Activated CD8-positive, alpha-beta T cell treated with anti-CD3 and anti-CD28 coated beads for 36 hours (primary cell): ENCODE measurements around the gene RSRP1. TPM values are rescaled to one million over a fixed set of nuclear protein-coding genes. Genes with fewer than 3 reads are reported as not detected.

Source experiments
- ATAC-seq: fragments of 200-7000 bp; cut with Tn5 transposase; one replicate; pipeline ENCODE4 v1.10.0; 2021; ENCODE audit warnings: mild to moderate bottlenecking, moderate library complexity
- CTCF ChIA-PET: fragments of 350-600 bp; sonication (Branson Sonifier 250); formaldehyde crosslinking; loops from one replicate; lab custom pipeline; 2021; ENCODE audit warnings: antibody characterized with exemption; lab: Charles Lee
- POLR2A ChIA-PET: fragments of 350-600 bp; sonication (Branson Sonifier 250); formaldehyde crosslinking; loops from one replicate; lab custom pipeline; 2021; ENCODE audit warnings: antibody characterized with exemption; lab: Charles Lee
- DNase-seq: peaks from one replicate; pipeline ENCODE4 v3.0.0-alpha.2; 2020
- H3K27ac Mint-ChIP-seq: one replicate; pipeline ENCODE4 v1.8.0; 2021; ENCODE audit warnings: mild to moderate bottlenecking, mixed read lengths
- H3K27me3 Mint-ChIP-seq: one replicate; pipeline ENCODE4 v1.8.0; 2021; ENCODE audit warnings: mixed read lengths
- H3K36me3 Mint-ChIP-seq: one replicate; pipeline ENCODE4 v1.8.0; 2021; ENCODE audit warnings: low read depth, mixed read lengths
- H3K4me1 Mint-ChIP-seq: one replicate; pipeline ENCODE4 v1.8.0; 2021; ENCODE audit warnings: low read depth, mixed read lengths
- H3K4me3 Mint-ChIP-seq: one replicate; pipeline ENCODE4 v1.8.0; 2021; ENCODE audit warnings: mild to moderate bottlenecking, moderate library complexity, mixed read lengths
- H3K9me3 Mint-ChIP-seq: one replicate; pipeline ENCODE4 v1.8.0; 2021; ENCODE audit warnings: mixed read lengths
- intact Hi-C: fragments of 100-400 bp; cut with micrococcal nuclease; formaldehyde crosslinking; loops from one replicate; pipeline ENCODE4 v1.10.0; 2022
- total RNA-seq, 2 experiments: library from RNA; stranded (reverse); gene quantifications; one replicate each; pipeline ENCODE4 v1.2.3, GENCODE V29; 2021
- TF ChIP-seq, protein P1 (sequence below): fragments of 200-600 bp; IDR thresholded peaks from one replicate; pipeline ENCODE4 v1.8.0; 2022; ENCODE audit warnings: antibody characterized with exemption, mild to moderate bottlenecking

RSRP1 gene
- total RNA-seq, 2 experiments from 2014 or later, result 124 to 139 TPM

DNA sequence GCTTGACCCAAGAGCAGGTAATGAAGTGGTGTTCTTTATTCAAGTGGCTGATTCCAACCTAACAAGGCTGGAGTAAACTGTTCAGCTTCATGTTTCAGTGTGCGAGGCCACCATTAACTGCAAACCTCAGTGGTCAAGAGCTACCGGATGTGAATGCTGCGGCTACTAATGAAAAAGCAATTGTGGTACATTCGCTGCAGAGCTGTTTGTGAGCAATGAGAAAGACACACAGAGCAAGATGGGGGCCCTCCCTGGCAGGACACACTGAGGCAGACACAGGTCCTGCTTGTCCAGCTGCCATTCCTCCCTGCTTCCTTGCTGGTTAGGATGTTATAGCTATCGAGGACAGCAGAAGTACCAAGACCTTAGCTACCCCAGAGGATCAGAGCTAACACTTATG, 41.1 kb downstream of the RSRP1 start:
- peaks cover 6% of the 10 kb centered on the region for H3K27me3 Mint-ChIP-seq
- H3K4me1 Mint-ChIP-seq, result no peaks in the 10 kb centered on the region
- ChIA-PET CTCF (interaction anchor here (0.7 to 4.8 kb wide), 20 partner anchors 9 to 523 kb away, joined by 3 to 73 read pairs (median 6); no protein-coding TSS in a partner anchor), POLR2A (interaction anchor here (0.9 to 1.5 kb wide), 3 partner anchors 9 to 294 kb away, joined by 3 to 4 read pairs (median 3); no protein-coding TSS in a partner anchor)
- DNase-seq (no peak), ATAC-seq (no peak)
- TF ChIP-seq, protein P1, sequence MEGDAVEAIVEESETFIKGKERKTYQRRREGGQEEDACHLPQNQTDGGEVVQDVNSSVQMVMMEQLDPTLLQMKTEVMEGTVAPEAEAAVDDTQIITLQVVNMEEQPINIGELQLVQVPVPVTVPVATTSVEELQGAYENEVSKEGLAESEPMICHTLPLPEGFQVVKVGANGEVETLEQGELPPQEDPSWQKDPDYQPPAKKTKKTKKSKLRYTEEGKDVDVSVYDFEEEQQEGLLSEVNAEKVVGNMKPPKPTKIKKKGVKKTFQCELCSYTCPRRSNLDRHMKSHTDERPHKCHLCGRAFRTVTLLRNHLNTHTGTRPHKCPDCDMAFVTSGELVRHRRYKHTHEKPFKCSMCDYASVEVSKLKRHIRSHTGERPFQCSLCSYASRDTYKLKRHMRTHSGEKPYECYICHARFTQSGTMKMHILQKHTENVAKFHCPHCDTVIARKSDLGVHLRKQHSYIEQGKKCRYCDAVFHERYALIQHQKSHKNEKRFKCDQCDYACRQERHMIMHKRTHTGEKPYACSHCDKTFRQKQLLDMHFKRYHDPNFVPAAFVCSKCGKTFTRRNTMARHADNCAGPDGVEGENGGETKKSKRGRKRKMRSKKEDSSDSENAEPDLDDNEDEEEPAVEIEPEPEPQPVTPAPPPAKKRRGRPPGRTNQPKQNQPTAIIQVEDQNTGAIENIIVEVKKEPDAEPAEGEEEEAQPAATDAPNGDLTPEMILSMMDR, result no peak
- intact Hi-C loops, result no loop called here
- no peak overlapping the region for H3K4me3 Mint-ChIP-seq
- no peaks in the 10 kb centered on the region for H3K9me3 Mint-ChIP-seq
- no peaks in the 10 kb centered on the region for H3K36me3 Mint-ChIP-seq
- H3K27ac Mint-ChIP-seq, result no peak overlapping the region

- Mint-ChIP-seq H3K27me3 (peaks cover 6% of the 10 kb centered on the region), H3K36me3 (no peaks in the 10 kb centered on the region), H3K27ac (no peak overlapping the region), H3K4me3 (no peak overlapping the region), H3K9me3 (no peaks in the 10 kb centered on the region), H3K4me1 (no peaks in the 10 kb centered on the region)
- ATAC-seq (no peak), DNase-seq (no peak)
- ChIA-PET CTCF (interaction anchor here (0.7 to 4.8 kb wide), 38 partner anchors 9 to 763 kb away, joined by 3 to 73 read pairs (median 4); no protein-coding TSS in a partner anchor), POLR2A (interaction anchor here (1.2 to 1.5 kb wide), 2 partner anchors 28 to 294 kb away, joined by 3 read pairs; no protein-coding TSS in a partner anchor)
- TF ChIP-seq, protein P1, result no peak
- intact Hi-C loops, result no loop called here
Observed at GRCh38 chr1:25205786-25206185, 41.5 kb downstream of the RSRP1 start.

GRCh38 chr1:25204797-25205480, 42.3 kb downstream of the RSRP1 start:
- Mint-ChIP-seq H3K4me3 (no peak overlapping the region), H3K27me3 (peaks cover 4% of the 10 kb centered on the region), H3K4me1 (no peaks in the 10 kb centered on the region), H3K9me3 (no peaks in the 10 kb centered on the region), H3K36me3 (no peaks in the 10 kb centered on the region), H3K27ac (no peak overlapping the region)
- ChIA-PET POLR2A (interaction anchor here (0.8 to 1.2 kb wide), 4 partner anchors 11 to 103 kb away, joined by 3 to 4 read pairs (median 3); no protein-coding TSS in a partner anchor), CTCF (interaction anchor here (0.6 to 4.8 kb wide), 48 partner anchors 9 to 1000 kb away, joined by 3 to 73 read pairs (median 4); partner anchors contain the start of genes RSRP1 and SYF2)
- DNase-seq, result peak; percentile 26
- peak; percentile 73 for ATAC-seq
- TF ChIP-seq, protein P1, result peak; percentile 87
- intact Hi-C loops, result loop anchor here (5.0 kb wide), 1 partner anchor 358 kb away; no protein-coding TSS in a partner anchor

DNA sequence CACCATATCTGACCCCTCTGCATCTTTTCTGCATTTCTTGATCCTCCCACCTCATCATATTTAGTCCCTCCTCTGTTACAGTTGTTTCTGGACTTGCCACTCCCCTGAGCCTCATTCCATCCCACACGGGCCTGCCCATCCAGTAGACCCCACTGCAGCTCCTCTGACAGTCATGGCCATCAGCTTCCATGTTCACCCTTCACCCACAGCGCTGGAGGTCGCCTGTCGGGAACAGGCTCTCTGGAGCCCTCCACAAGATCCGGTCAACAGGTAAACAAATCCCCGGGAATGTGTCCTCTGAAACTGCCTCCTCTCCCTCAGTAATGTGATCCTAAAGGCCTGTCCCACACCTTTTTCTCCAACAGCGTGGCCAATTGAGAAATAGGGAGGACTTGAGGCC, 46.2 kb downstream of the RSRP1 start:
- Mint-ChIP-seq H3K4me1 (peaks cover 12% of the 10 kb centered on the region), H3K36me3 (no peaks in the 10 kb centered on the region), H3K4me3 (no peak overlapping the region), H3K27ac (no peak overlapping the region), H3K9me3 (no peaks in the 10 kb centered on the region), H3K27me3 (no peaks in the 10 kb centered on the region)
- POLR2A ChIA-PET, result interaction anchor here (0.8 to 1.0 kb wide), 2 partner anchors 23 to 71 kb away, joined by 3 to 4 read pairs; no protein-coding TSS in a partner anchor
- CTCF ChIA-PET, result interaction anchor here (0.9 to 1.3 kb wide), 2 partner anchors 15 to 84 kb away, joined by 3 read pairs; no protein-coding TSS in a partner anchor
- DNase-seq (no peak), ATAC-seq (no peak)
- intact Hi-C loops, result loop anchor here (5.0 kb wide), 1 partner anchor 354 kb away; no protein-coding TSS in a partner anchor
- TF ChIP-seq, protein P1, result no peak
